GM13976 (cell line): ENCODE measurements around the gene TST.

Experiments
- DNase-seq: peaks from one replicate; pipeline ENCODE4 v3.0.0; 2012; ENCODE audit warnings: low spot score
- in situ Hi-C: fragments of 300-500 bp; cut with MboI; formaldehyde crosslinking; loops from one replicate; pipeline ENCODE4 v1.12.0; 2022; ENCODE audit warnings: low sequenced_read_pairs, mixed read lengths, inconsistent platforms; ENCODE audit not compliant: unreplicated experiment
- TF ChIP-seq, protein P1 (sequence below): IDR thresholded peaks from 2 replicates; pipeline ENCODE4 v1.5.1; 2012; ENCODE audit warnings: borderline replicate concordance, mild to moderate bottlenecking; ENCODE audit not compliant: insufficient read depth; ENCODE audit errors: extremely low read depth, missing control alignments, control extremely low read depth

Gene TST

GRCh38 chr22:37025500-37026070 lies 6.3 kb upstream of the TST start:
- TF ChIP-seq, protein P1, sequence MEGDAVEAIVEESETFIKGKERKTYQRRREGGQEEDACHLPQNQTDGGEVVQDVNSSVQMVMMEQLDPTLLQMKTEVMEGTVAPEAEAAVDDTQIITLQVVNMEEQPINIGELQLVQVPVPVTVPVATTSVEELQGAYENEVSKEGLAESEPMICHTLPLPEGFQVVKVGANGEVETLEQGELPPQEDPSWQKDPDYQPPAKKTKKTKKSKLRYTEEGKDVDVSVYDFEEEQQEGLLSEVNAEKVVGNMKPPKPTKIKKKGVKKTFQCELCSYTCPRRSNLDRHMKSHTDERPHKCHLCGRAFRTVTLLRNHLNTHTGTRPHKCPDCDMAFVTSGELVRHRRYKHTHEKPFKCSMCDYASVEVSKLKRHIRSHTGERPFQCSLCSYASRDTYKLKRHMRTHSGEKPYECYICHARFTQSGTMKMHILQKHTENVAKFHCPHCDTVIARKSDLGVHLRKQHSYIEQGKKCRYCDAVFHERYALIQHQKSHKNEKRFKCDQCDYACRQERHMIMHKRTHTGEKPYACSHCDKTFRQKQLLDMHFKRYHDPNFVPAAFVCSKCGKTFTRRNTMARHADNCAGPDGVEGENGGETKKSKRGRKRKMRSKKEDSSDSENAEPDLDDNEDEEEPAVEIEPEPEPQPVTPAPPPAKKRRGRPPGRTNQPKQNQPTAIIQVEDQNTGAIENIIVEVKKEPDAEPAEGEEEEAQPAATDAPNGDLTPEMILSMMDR, result no peak
- in situ Hi-C loops, result no loop called here
- DNase-seq, result no peak

DNA sequence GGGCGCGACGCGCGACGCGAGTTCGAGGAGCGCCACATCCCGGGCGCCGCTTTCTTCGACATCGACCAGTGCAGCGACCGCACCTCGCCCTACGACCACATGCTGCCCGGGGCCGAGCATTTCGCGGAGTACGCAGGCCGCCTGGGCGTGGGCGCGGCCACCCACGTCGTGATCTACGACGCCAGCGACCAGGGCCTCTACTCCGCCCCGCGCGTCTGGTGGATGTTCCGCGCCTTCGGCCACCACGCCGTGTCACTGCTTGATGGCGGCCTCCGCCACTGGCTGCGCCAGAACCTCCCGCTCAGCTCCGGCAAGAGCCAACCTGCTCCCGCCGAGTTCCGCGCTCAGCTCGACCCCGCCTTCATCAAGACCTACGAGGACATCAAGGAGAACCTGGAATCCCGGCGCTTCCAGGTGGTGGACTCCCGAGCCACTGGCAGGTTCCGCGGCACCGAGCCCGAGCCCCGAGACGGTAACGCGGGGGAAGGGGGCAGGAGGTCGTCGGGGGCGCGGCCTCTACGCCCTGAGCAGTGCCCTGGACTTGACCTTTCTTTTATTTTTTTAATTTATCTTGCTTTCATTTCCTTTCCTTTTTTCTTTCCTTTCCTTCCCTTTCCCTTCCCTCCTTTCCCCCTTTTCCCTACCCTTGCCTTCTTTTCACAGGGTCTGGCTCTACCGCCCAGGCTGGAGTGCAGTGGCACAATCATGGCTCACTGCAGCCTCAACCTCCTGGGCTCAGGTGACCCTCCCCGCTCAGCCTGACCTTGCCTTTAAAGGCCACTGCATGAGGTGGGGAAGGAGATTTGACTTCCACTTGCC lies 5.3 kb upstream of the TST start:
- no peak for DNase-seq
- in situ Hi-C loops, result no loop called here
- TF ChIP-seq, protein P1, result no peak

GRCh38 chr22:37023743-37024338 lies 4.6 kb upstream of the TST start:
- TF ChIP-seq, protein P1, result no peak
- in situ Hi-C loops, result no loop called here
- DNase-seq, result no peak

DNA sequence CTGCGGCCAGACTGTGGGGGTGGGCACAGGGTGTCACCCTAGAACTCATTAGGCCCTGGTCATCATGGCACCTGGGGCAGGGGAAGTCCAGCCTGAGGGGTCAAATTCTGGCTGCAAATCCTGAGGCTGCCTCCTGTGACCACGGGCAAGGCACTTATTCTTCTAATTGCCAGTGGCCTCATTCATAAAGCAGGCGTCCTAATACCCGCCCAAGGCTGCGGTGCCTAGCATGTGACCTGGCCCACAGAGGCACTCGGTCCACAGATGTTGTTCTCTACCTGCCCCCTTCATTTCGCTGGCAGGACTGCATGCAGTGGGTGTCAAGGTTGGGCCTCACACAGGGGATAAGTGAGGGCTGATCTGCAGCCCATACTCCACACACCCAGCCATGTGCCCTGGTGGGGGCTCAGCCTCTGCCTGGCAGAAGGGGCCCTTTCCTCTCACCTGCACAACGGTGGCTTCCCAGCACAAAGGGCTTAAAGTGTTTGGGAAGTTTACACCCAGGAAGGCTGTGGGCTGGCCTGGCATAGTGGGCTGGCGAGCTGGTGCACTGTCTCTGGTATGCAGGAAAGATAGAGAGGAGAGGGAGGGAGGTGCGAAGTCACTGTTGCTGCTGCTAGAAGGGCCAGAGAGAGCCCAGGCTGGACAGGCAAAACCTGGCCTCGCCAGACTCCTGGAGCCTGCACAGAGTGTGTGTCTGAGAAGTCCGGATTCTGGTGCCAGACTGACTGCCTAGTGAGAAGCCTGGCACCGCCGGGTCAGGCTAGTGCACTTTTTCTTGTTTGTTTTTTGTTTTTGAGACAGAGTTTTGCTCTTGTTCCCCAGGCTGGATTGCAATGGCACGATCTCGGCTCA lies 3.5 kb upstream of the TST start:
- DNase-seq, result no peak
- TF ChIP-seq, protein P1, result no peak
- in situ Hi-C loops, result no loop called here

GRCh38 chr22:37021710-37022482 lies 2.6 kb upstream of the TST start:
- TF ChIP-seq, protein P1, result peak; percentile 88
- in situ Hi-C loops, result no loop called here
- peak; percentile 85 for DNase-seq
